ENCODE measurements around the gene ENTHD1.

- TF ChIP-seq CTCF (IDR thresholded peaks at IDR 0.05; ENCODE audit: extremely low read depth in 1 of 2, insufficient read depth in 1 of 2, low read depth in 1 of 2, low read length in 2 of 2) (no peak), POLR2A (IDR thresholded peaks at IDR 0.05; ENCODE audit: low read depth, low read length) (no peak), POLR2AphosphoS5 (IDR thresholded peaks at IDR 0.05; ENCODE audit: insufficient read depth, low read depth, low read length) (no peak)
Observed at GRCh38 chr22:39851606-39852315, 41.8 kb downstream of the ENTHD1 start.
